ENCODE data around the gene KLRF2.

Gene KLRF2

GRCh38 chr12:9941838-9942237, 60.5 kb downstream of the KLRF2 start:
- DNase-seq: no peak

DNA sequence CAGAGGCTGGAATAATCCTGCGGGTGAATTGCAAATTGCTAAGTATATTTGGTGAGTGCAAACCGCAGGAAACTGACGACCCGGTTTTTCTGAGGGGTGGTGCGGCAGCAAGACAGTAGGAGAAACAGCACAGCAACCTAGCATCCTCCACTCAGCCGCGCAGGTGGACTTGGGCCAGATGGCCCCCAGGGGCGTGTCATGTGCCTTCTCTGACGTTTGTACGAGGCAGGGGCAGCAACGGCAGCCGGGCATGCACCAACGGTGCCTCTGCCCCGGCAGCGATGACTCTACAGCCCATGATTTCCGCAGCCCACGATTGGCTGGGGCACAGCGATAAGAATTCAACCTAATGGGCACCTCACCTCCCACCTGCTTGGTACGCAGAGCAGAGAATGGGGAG, 62.0 kb downstream of the KLRF2 start:
- no peak for DNase-seq

GRCh38 chr12:9944391-9944790, 63.1 kb downstream of the KLRF2 start:
- DNase-seq: no peak

Data from activated CD4-positive, alpha-beta T cell treated with anti-CD3 and anti-CD28 coated beads, Interleukin-10, Interleukin-2, amounts not matched to agents 100 ng/mL and 50 ng/mL, durations not matched to agents 16 hours and 8 hours (primary cell).